ENCODE measurements around the gene ERC1. TPM values are rescaled to one million over a fixed set of nuclear protein-coding genes. Genes with fewer than 3 reads are reported as not detected.
A peak's percentile ranks its signal among the peaks of the same experiment; 100 is the strongest.

Gene ERC1
- total RNA-seq, 1 experiment from 2014 or later, result 40.4 TPM

DNA sequence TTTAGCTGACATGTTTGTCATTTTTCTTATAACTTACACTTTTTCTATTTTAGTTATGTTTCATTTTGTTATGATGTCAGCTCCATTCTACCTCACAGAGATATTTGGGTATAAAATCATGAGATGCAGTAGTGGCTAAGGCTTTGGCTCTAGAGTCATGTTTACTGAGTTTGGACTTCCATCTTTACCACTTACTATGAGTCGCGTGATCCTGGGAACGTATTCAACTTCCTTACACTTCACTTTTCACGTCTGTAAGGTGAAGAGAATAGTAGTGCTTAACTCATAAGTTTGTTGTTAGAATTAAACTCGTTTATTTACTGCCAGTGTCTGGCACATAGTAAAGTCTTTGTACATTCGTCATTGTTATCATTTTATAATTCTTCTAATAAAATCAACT, 126.3 kb downstream of the ERC1 start:
- ChIA-PET CTCF (interaction anchor here (0.5 to 1.5 kb wide), 9 partner anchors 16 to 488 kb away, joined by 3 to 31 read pairs (median 3); no protein-coding TSS in a partner anchor), POLR2A (interaction anchor here (0.5 kb wide), 1 partner anchor 437 kb away, joined by 11 read pairs; no protein-coding TSS in a partner anchor)
- intact Hi-C loops (cut with micrococcal nuclease; ENCODE audit: unreplicated experiment), result loop anchor here (5.0 kb wide), 1 partner anchor 465 kb away; no protein-coding TSS in a partner anchor
- in situ Hi-C loops (cut with HindIII; ENCODE audit: low pct_unique_long_range_greater_than_20kb, low sequenced_read_pairs), result no loop called here
- Histone ChIP-seq H3K4me1 (ENCODE audit: control insufficient read depth, insufficient read depth, low read length) (peaks cover 7% of the 10 kb centered on the region), H3K9me3 (ENCODE audit: control insufficient read depth, insufficient read depth, low read depth, low read length) (no peaks in the 10 kb centered on the region), H3K4me3 (ENCODE audit: low read depth in 2 of 2, low read length in 2 of 2) (no peak overlapping the region), H3K27ac (ENCODE audit: low read length) (no peak overlapping the region), H3K27me3 (ENCODE audit: control insufficient read depth, insufficient read depth, low read length) (no peaks in the 10 kb centered on the region), H3K36me3 (ENCODE audit: control insufficient read depth, insufficient read depth, low read length) (no peaks in the 10 kb centered on the region; the same call in 1 of the 2 replicates)
- no peak for ATAC-seq
- TF ChIP-seq TCF7L2 (IDR thresholded peaks at IDR 0.05; ENCODE audit: low read depth, low read length) (no peak), CTCF (IDR thresholded peaks at IDR 0.05) (no peak), POLR2AphosphoS5 (IDR thresholded peaks at IDR 0.05; ENCODE audit: low read depth, low read length) (no peak), SIN3A (IDR thresholded peaks at IDR 0.05; ENCODE audit: borderline replicate concordance, insufficient read depth, low read depth, low read length) (no peak)
- TF ChIP-seq, protein P1, sequence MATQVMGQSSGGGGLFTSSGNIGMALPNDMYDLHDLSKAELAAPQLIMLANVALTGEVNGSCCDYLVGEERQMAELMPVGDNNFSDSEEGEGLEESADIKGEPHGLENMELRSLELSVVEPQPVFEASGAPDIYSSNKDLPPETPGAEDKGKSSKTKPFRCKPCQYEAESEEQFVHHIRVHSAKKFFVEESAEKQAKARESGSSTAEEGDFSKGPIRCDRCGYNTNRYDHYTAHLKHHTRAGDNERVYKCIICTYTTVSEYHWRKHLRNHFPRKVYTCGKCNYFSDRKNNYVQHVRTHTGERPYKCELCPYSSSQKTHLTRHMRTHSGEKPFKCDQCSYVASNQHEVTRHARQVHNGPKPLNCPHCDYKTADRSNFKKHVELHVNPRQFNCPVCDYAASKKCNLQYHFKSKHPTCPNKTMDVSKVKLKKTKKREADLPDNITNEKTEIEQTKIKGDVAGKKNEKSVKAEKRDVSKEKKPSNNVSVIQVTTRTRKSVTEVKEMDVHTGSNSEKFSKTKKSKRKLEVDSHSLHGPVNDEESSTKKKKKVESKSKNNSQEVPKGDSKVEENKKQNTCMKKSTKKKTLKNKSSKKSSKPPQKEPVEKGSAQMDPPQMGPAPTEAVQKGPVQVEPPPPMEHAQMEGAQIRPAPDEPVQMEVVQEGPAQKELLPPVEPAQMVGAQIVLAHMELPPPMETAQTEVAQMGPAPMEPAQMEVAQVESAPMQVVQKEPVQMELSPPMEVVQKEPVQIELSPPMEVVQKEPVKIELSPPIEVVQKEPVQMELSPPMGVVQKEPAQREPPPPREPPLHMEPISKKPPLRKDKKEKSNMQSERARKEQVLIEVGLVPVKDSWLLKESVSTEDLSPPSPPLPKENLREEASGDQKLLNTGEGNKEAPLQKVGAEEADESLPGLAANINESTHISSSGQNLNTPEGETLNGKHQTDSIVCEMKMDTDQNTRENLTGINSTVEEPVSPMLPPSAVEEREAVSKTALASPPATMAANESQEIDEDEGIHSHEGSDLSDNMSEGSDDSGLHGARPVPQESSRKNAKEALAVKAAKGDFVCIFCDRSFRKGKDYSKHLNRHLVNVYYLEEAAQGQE (IDR thresholded peaks at IDR 0.05; ENCODE audit: insufficient read depth in 1 of 2, low read depth in 2 of 2, low read length in 1 of 2), result no peak
- BruUV-seq (replicated peaks), result no TSS peak
- no peak for DNase-seq (ENCODE audit: low read depth, low spot score)

DNA sequence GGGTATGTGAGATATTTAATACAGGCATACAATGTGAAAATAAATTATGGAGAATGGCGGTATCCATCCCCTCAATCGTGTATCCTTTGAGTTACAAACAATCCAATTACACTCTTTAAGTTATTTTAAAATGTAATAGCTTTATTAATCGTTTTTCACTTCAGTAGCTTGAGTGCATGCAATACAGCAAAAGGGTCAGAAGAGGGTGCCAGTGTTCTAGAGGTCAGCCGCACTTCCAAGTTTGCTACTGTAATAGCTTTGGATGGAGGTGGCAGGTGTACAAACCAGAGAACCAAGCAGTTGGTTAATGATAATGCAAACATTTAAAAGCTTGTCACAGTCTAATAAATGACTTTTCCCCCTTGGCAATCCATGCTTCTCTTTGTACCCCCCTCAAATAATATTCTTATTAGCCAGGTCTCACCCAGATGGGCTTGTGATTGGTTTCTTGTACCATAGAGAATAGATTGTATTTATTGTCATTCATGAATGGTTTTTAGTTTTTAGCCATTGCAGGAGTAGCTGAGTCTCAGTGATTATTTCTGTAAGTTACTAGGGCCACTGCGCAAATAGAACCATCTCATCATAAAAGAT, 127.0 kb downstream of the ERC1 start:
- no peak overlapping the region; the same call in 1 of the 2 replicates for H3K27ac ChIP-seq (ENCODE audit: low read length)
- TF ChIP-seq POLR2AphosphoS5 (IDR thresholded peaks at IDR 0.05; ENCODE audit: low read depth, low read length) (no peak), CTCF (IDR thresholded peaks at IDR 0.05) (peak; percentile 87)
- peak; percentile 35 for DNase-seq (ENCODE audit: low read depth, low spot score)
- BruUV-seq (replicated peaks), result no TSS peak
- peak; percentile 56; the same call in 1 of the 2 replicates for ATAC-seq
- H3K4me3 ChIP-seq (ENCODE audit: low read depth in 2 of 2, low read length in 2 of 2), result no peak overlapping the region
- H3K27me3 ChIP-seq (ENCODE audit: control insufficient read depth, insufficient read depth, low read length), result no peaks in the 10 kb centered on the region
- no peaks in the 10 kb centered on the region for H3K9me3 ChIP-seq (ENCODE audit: control insufficient read depth, insufficient read depth, low read depth, low read length)
- ChIA-PET CTCF (interaction anchor here (0.5 to 1.5 kb wide), 14 partner anchors 15 to 517 kb away, joined by 3 to 31 read pairs (median 3); no protein-coding TSS in a partner anchor), POLR2A (interaction anchor here (0.7 kb wide), 1 partner anchor 474 kb away, joined by 5 read pairs; no protein-coding TSS in a partner anchor)
- peaks cover 7% of the 10 kb centered on the region for H3K4me1 ChIP-seq (ENCODE audit: control insufficient read depth, insufficient read depth, low read length)
- no peaks in the 10 kb centered on the region; the same call in 1 of the 2 replicates for H3K36me3 ChIP-seq (ENCODE audit: control insufficient read depth, insufficient read depth, low read length)
- in situ Hi-C loops (cut with HindIII; ENCODE audit: low pct_unique_long_range_greater_than_20kb, low sequenced_read_pairs), result no loop called here
- intact Hi-C loops (cut with micrococcal nuclease; ENCODE audit: unreplicated experiment), result loop anchor here (5.0 kb wide), 1 partner anchor 464 kb away; no protein-coding TSS in a partner anchor
